Right kidney (tissue), 1 donor: ENCODE measurements around the gene TMEM223.
"Not testable (repeated sequence)": the region's sequence is repeated elsewhere in the genome, so short reads cannot be mapped to it uniquely, and the experiment has no call there.

Experiments used
- DNase-seq: peaks from one replicate; pipeline ENCODE4 v3.0.0-alpha.2; 2016

The TMEM223 gene

DNA sequence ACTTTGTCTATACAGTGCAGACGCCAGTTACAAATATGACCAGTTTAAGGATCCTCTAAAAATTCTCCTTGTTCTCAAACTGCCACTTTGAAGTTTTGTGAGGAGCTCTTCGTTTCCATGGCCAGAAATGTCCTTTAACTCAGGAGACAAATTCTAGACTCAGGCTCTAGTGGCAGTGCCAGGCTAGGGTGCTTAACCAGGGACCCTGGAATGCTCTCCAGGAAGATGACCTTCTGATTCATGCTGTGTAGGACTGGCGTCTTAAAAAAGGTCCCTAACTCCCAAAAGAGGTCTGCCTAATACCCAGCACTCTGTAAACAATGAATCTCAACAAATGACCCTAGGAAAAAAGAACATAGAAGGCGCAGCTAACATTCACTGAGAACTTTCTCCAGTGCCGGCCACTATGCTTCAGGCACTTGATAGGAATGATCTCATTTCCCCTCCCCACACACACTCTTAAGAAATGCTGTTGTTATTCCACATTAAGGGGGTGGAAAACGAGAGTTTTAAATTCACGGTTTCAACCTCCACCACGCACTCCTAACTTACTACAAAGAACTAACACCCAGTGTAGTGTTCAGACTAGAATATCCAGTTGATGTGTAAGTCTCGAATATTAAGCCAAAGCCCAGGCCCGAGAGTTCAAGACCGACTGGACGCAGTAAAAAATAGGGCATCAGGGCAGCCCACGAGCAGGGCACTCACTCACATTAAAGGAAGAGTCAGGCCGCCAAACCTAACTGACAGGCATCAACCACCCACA is 12.7 kb upstream of the TMEM223 start:
- no peak for DNase-seq

- no peak for DNase-seq
Observed at GRCh38 chr11:62801071-62801470, 9.3 kb upstream of the TMEM223 start.

DNA sequence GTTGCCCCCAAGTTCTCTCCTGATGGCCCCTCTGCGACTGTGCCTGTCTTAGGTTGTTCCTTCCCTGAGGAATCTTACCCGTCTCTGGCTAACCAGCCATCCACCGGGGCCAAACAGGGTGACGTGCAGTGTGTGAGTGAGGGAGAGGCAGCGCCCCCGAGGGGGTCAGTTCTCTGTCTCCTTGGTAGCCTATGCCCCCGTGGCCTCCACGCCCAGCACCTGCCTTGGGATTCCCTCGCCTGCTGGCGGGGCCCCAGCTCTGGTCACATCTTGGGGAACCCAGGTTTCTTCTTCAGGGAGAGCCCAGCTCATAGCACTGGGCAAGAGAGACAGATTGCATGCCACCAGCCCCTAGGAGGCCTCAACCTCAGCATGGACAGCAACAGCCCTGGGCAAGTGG is 7.7 kb upstream of the TMEM223 start:
- DNase-seq: no peak

DNA sequence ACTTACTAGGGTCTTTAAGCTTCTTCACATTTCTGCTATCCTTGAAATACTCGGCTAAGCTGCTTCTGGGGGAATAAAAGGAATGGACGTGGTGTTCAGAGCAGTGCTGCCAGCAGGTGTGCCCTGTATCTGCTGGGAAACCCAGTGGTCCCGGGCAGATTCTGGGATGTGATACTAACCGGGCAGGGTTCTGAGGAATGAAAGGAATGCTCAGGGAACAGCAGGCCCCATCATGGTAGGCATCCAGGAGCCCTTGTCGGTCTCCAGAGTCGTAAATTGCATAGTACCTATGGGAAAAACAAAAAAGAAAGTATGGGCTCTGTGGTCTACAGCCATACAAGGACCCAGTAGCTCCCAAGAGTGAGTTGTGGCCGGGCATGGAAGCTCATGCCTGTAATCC is 4.5 kb upstream of the TMEM223 start:
- DNase-seq: no peak

GRCh38 chr11:62794201-62794775 is 2.5 kb upstream of the TMEM223 start:
- DNase-seq: no peak

GRCh38 chr11:62792202-62792575 is 383 bp upstream of the TMEM223 start:
- DNase-seq: no peak

GRCh38 chr11:62789576-62789975 is 2.2 kb downstream of the TMEM223 start:
- no peak for DNase-seq

DNA sequence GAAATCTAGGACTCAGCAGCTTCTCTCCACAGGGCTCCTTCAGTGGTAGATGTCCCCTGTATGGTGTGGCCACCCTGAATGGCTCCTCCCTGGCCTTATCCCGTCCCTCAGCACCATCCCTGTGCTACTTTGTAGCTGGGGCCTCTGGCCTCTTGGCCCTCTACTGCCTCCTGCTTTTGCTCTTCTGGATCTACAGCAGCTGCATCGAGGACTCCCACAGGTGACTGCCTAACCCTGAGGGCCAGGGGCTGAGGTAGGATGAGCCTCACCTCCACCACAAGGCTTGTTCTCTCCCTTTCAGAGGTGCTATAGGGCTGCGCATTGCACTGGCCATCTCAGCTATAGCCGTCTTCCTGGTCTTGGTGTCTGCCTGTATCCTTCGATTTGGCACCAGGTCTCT is 2.8 kb downstream of the TMEM223 start:
- no peak for DNase-seq

DNA sequence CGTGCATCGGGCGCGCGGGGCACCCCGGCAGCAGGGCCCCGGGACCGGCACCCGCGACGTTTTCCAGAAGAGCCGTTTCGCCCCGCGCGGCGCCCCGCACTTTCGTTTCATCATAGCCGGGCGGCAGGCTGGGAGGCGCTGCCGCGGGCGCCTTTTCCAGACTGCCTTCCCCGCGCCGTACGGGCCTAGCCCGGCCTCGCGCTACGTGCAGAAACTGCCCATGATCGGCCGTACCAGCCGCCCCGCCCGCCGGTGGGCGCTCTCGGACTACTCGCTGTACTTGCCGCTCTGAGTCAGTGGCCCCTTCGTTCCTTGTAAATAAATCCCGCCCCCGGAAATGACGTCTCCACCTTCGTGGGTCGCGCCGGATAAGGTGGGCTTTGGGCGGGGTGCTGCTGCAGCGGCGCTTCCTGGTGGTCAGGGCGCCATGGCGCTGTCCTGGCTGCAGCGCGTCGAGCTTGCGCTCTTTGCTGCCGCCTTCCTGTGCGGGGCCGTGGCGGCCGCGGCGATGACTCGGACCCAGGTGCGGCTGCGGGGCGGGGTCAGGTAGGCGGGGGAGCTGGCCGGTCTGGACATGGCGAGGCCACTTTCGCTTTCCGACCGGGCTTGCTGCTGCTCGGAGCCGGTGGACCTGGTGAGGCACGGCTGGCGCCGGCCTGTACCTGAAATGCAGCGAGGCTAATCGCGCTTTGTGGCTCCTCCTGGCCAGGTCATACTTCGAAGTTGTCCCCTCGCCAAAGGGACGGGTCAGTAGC is 4.6 kb downstream of the TMEM223 start, which contains the start of gene TMEM179B:
TSS of gene TMEM179B (plus strand) at position 398 of the 755 bp plus-strand sequence. CDS start at position 428, 30 bp downstream.
- peak; percentile 96 for DNase-seq

GRCh38 chr11:62786318-62787004 is 5.3 kb downstream of the TMEM223 start:
- DNase-seq: peak; percentile 92

DNA sequence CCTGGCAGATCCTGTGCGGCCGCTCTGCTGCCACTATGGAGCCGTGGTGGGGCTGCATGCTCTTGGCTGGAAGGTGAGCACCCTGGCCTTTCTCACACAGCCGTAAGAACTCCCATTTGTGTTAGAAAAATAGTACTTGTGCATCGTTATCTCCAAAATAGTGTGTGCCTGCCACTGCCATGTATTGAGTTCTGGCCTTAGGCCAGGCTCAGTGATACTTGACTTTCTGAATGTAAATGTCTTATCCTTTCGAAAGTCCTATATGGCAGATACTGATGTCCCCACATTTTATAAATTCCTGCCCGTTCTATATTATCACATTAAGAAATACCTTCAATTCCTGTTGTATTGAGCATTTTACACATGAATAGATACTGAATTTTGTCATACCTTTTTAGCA is 9.1 kb downstream of the TMEM223 start:
- no peak for DNase-seq

- DNase-seq: no peak
Observed at GRCh38 chr11:62778441-62778840, 13.4 kb downstream of the TMEM223 start.

GRCh38 chr11:62777389-62777788 is 14.4 kb downstream of the TMEM223 start:
- no peak for DNase-seq

DNA sequence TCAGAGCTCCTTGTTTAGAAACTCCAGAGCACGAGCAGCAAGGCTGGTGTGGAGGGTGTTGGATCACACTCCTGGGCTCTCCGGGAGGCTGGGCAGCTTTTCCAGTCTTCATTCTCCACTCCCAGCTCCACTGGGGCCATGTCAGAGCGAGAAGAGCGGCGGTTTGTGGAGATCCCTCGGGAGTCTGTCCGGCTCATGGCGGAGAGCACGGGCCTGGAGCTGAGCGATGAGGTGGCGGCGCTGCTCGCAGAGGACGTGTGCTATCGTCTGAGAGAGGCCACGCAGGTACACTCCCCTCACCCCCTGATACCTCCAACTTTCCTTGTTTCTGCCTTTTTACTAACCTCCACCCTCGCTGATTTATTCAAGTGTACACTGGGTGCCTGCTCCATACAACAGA is 16.2 kb downstream of the TMEM223 start:
- no peak for DNase-seq

GRCh38 chr11:62774407-62774806 is 17.4 kb downstream of the TMEM223 start:
- no peak for DNase-seq

GRCh38 chr11:62771144-62772021 is 20.4 kb downstream of the TMEM223 start, which contains the start of gene TAF6L:
TSS of gene TAF6L (plus strand) at chr11:62771396. CDS start at chr11:62775784, 4,388 bp downstream.
- DNase-seq: peak; percentile 95

- DNase-seq: peak; percentile 86
Observed at GRCh38 chr11:62770778-62771143, 21.0 kb downstream of the TMEM223 start.

GRCh38 chr11:62760867-62761227 is 31.0 kb downstream of the TMEM223 start:
- DNase-seq: not testable (repeated sequence)

- DNase-seq: no peak
Observed at GRCh38 chr11:62757846-62758788, 33.7 kb downstream of the TMEM223 start.

- no peak for DNase-seq
Observed at GRCh38 chr11:62755086-62755615, 36.7 kb downstream of the TMEM223 start.
